IMR-90 (cell line): Measurements from ENCODE around the gene GNRH2.

Source experiments
- BHLHE40 ChIP-seq: fragments of 150-350 bp; IDR thresholded peaks from 2 replicates; pipeline ENCODE4 v1.6.1; 2016; ENCODE audit warnings: mild to moderate bottlenecking, low read depth, low read length
- CEBPB ChIP-seq: IDR thresholded peaks from 2 replicates; pipeline ENCODE4 v1.6.1; 2012; ENCODE audit warnings: low read depth, low read length, improper control_type of control experiment
- FOS ChIP-seq: fragments of 150-350 bp; IDR thresholded peaks from 2 replicates; pipeline ENCODE4 v1.6.1; 2016; ENCODE audit warnings: low read depth, low read length
- MAZ ChIP-seq: IDR thresholded peaks from 2 replicates; pipeline ENCODE4 v1.6.1; 2012; ENCODE audit warnings: low read depth, mild to moderate bottlenecking, low read length, improper control_type of control experiment, moderate library complexity, borderline replicate concordance
- MXI1 ChIP-seq: IDR thresholded peaks from 2 replicates; pipeline ENCODE4 v1.6.1; 2012; ENCODE audit warnings: low read depth, mild to moderate bottlenecking, low read length, moderate library complexity, borderline replicate concordance
- POLR2A ChIP-seq: IDR thresholded peaks from 2 replicates; pipeline ENCODE4 v1.6.1; 2012; ENCODE audit warnings: mild to moderate bottlenecking, low read depth, low read length
- RAD21 ChIP-seq: IDR thresholded peaks from 2 replicates; pipeline ENCODE4 v1.6.1; 2012; ENCODE audit warnings: low read length, improper control_type of control experiment
- SMC3 ChIP-seq: fragments of 150-350 bp; IDR thresholded peaks from 2 replicates; pipeline ENCODE4 v1.6.1; 2016; ENCODE audit warnings: low read depth, mild to moderate bottlenecking, antibody characterized with exemption, low read length, moderate library complexity
- TF ChIP-seq, protein P1 (sequence below): conservative IDR thresholded peaks from 2 replicates; pipeline ENCODE4 v1.5.1; 2012; ENCODE audit warnings: mild to moderate bottlenecking, low read depth, low read length, improper control_type of control experiment
- TF ChIP-seq, protein P2 (sequence below): fragments of 150-350 bp; IDR thresholded peaks from 2 replicates; pipeline ENCODE4 v1.6.1; 2017; ENCODE audit warnings: mild to moderate bottlenecking, antibody characterized with exemption, low read length, low read depth

DNA sequence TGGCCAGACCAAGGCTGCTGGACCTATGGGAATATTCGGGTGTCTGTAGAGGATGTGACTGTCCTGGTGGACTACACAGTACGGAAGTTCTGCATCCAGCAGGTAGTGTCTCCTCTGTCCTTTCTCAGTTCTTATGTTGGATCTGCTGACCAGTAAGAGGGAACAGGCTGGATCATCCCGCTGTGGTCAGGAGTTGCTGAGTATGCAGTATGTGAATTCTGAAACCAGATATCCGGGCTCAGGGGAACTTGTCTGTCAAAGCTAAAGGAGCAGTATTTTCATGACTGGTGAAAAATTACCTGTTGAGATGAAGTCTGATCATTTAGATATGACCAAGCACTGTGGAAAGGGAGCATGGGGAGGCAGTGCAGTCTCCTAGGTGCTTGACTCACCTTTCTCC is 22.1 kb upstream of the GNRH2 start:
- TF ChIP-seq POLR2A (no peak), RAD21 (no peak), SMC3 (no peak), BHLHE40 (no peak), FOS (no peak), MAZ (no peak), CEBPB (no peak), MXI1 (no peak)
- TF ChIP-seq, protein P1, sequence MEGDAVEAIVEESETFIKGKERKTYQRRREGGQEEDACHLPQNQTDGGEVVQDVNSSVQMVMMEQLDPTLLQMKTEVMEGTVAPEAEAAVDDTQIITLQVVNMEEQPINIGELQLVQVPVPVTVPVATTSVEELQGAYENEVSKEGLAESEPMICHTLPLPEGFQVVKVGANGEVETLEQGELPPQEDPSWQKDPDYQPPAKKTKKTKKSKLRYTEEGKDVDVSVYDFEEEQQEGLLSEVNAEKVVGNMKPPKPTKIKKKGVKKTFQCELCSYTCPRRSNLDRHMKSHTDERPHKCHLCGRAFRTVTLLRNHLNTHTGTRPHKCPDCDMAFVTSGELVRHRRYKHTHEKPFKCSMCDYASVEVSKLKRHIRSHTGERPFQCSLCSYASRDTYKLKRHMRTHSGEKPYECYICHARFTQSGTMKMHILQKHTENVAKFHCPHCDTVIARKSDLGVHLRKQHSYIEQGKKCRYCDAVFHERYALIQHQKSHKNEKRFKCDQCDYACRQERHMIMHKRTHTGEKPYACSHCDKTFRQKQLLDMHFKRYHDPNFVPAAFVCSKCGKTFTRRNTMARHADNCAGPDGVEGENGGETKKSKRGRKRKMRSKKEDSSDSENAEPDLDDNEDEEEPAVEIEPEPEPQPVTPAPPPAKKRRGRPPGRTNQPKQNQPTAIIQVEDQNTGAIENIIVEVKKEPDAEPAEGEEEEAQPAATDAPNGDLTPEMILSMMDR, result no peak
- TF ChIP-seq, protein P2, sequence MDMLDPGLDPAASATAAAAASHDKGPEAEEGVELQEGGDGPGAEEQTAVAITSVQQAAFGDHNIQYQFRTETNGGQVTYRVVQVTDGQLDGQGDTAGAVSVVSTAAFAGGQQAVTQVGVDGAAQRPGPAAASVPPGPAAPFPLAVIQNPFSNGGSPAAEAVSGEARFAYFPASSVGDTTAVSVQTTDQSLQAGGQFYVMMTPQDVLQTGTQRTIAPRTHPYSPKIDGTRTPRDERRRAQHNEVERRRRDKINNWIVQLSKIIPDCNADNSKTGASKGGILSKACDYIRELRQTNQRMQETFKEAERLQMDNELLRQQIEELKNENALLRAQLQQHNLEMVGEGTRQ, result no peak
